Measurements from ENCODE around the gene MFSD2B. TPM values are rescaled to one million over a fixed set of nuclear protein-coding genes. Genes with fewer than 3 reads are reported as not detected.
"Not testable (repeated sequence)": the region's sequence is repeated elsewhere in the genome, so short reads cannot be mapped to it uniquely, and the experiment has no call there.

The MFSD2B gene
- total and polyA plus RNA-seq, 9 donors = 0.02 to 0.47 (median 0.11) TPM; not detected in 5

DNA sequence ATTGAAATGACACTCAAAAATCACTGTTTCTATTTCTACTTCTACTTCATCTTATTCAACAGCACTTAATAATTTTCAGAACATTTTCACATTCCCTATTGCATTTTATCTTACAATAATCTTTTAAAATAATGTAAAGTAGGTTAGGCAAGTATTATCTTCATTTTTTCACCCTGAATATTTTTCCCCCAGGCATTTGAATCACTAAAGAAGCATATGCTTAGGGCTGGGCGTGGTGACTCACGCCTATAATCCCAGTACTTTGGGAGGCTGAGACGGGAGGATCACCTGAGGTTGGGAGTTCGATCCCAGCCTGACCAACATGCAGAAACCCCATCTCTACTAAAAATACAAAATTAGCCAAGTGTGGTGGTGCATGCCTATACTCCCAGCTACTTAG is 30.6 kb downstream of the MFSD2B start:
- no peak for DNase-seq
- intact Hi-C loops (cut with DNase I) = no loop called here
- no peak overlapping the region for H3K27ac ChIP-seq
- no peak overlapping the region for H3K4me3 ChIP-seq
- no peaks in the 10 kb centered on the region for H3K4me1 ChIP-seq (ENCODE audit: insufficient read depth)
- H3K9me3 ChIP-seq = no peaks in the 10 kb centered on the region
- TF ChIP-seq, protein P1, sequence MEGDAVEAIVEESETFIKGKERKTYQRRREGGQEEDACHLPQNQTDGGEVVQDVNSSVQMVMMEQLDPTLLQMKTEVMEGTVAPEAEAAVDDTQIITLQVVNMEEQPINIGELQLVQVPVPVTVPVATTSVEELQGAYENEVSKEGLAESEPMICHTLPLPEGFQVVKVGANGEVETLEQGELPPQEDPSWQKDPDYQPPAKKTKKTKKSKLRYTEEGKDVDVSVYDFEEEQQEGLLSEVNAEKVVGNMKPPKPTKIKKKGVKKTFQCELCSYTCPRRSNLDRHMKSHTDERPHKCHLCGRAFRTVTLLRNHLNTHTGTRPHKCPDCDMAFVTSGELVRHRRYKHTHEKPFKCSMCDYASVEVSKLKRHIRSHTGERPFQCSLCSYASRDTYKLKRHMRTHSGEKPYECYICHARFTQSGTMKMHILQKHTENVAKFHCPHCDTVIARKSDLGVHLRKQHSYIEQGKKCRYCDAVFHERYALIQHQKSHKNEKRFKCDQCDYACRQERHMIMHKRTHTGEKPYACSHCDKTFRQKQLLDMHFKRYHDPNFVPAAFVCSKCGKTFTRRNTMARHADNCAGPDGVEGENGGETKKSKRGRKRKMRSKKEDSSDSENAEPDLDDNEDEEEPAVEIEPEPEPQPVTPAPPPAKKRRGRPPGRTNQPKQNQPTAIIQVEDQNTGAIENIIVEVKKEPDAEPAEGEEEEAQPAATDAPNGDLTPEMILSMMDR (IDR thresholded peaks at IDR 0.05) = no peak
- TF ChIP-seq EP300 (IDR thresholded peaks at IDR 0.05) (no peak), POLR2A (IDR thresholded peaks at IDR 0.05) (no peak)
- WGBS, 3 donors = 86 to 97% (median 94%) methylated on average over 4 of the region's 4 CpGs
- no peaks in the 10 kb centered on the region for H3K27me3 ChIP-seq
- no peaks in the 10 kb centered on the region for H3K36me3 ChIP-seq

DNA sequence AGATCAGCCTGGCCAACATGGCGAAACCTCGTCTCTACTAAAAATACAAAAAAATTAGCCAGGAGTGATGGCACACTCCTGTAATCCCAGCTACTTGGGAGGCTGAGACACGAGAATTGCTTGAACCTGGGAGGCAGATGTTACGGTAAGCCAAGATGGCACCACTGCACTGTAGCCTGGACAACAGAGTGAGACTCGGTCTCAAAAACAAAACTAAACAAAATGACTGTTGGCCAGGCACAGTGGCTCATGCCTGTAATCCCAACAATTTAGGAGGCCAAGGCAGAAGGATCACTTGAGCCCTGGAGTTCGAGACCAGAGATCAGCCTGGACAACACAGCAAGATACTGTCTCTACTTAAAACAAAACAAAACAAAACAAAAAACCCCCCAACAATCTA is 33.2 kb downstream of the MFSD2B start:
- H3K4me1 ChIP-seq (ENCODE audit: insufficient read depth); H3K27me3 ChIP-seq; DNase-seq; H3K27ac ChIP-seq; H3K4me3 ChIP-seq; intact Hi-C loops (cut with DNase I); H3K9me3 ChIP-seq; H3K36me3 ChIP-seq: not testable (repeated sequence)
- 92 to 97% (median 95%) methylated on average over 6 of the region's 6 CpGs for WGBS, 3 donors

- no peaks in the 10 kb centered on the region for H3K27me3 ChIP-seq
- H3K4me3 ChIP-seq = no peak overlapping the region
- WGBS, 3 donors = 70 to 77% (median 71%) methylated on average over 11 of the region's 11 CpGs
- intact Hi-C loops (cut with DNase I) = no loop called here
- H3K36me3 ChIP-seq = no peaks in the 10 kb centered on the region
- no peak overlapping the region for H3K27ac ChIP-seq
- TF ChIP-seq POLR2A (IDR thresholded peaks at IDR 0.05) (no peak), EP300 (IDR thresholded peaks at IDR 0.05) (no peak)
- TF ChIP-seq, protein P1 (IDR thresholded peaks at IDR 0.05) = no peak
- no peak for DNase-seq
- peaks cover 4% of the 10 kb centered on the region for H3K4me1 ChIP-seq (ENCODE audit: insufficient read depth)
- no peaks in the 10 kb centered on the region for H3K9me3 ChIP-seq
These were observed 35.9 kb downstream of the MFSD2B start for GRCh38 chr2:24045511-24046508.

DNA sequence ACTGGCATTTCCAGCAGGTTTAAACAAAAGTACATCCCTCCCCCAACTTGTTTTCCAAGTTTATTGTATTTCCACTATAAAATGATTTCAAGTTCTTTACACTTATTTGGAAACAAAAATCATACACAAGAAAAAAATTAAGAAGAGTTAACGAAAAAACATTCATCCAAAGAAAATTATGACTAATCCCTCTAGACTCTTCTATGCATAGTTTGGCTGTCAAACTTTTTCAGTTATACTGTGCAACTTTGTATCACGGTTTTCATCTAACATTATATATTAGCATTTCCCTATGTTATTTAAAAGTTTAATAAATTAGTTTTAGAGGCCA is 36.7 kb downstream of the MFSD2B start:
- H3K4me1 ChIP-seq (ENCODE audit: insufficient read depth) = peaks cover 4% of the 10 kb centered on the region
- intact Hi-C loops (cut with DNase I) = no loop called here
- 1 to 3% (median 2%) methylated on average over 2 of the region's 2 CpGs for WGBS, 3 donors
- H3K36me3 ChIP-seq = no peaks in the 10 kb centered on the region
- H3K4me3 ChIP-seq = peak overlapping the region; percentile 79
- no peak overlapping the region for H3K27ac ChIP-seq
- no peaks in the 10 kb centered on the region for H3K9me3 ChIP-seq
- TF ChIP-seq POLR2A (IDR thresholded peaks at IDR 0.05) (no peak), EP300 (IDR thresholded peaks at IDR 0.05) (no peak)
- TF ChIP-seq, protein P1 (IDR thresholded peaks at IDR 0.05) = no peak
- no peak for DNase-seq
- H3K27me3 ChIP-seq = no peaks in the 10 kb centered on the region
